GM13977 (cell line): ENCODE results near the gene APOBEC4.
A peak's percentile ranks its signal among the peaks of the same experiment; 100 is the strongest.
"Not testable (repeated sequence)": the region's sequence is repeated elsewhere in the genome, so short reads cannot be mapped to it uniquely, and the experiment has no call there.

Experiments used
- DNase-seq: peaks from one replicate; pipeline ENCODE4 v3.0.0; 2012; ENCODE audit warnings: low spot score
- in situ Hi-C: fragments of 300-500 bp; cut with MboI; formaldehyde crosslinking; loops from one replicate; pipeline ENCODE4 v1.12.0; 2022; ENCODE audit warnings: low sequenced_read_pairs, low pct_unique_long_range_greater_than_20kb, mixed read lengths, inconsistent platforms; ENCODE audit not compliant: unreplicated experiment
- TF ChIP-seq, protein P1 (sequence below): IDR thresholded peaks from 2 replicates; pipeline ENCODE4 v1.5.1; 2012; ENCODE audit warnings: mild to moderate bottlenecking, control low read depth; ENCODE audit not compliant: insufficient read depth; ENCODE audit errors: extremely low read depth, missing control alignments

The APOBEC4 gene

DNA sequence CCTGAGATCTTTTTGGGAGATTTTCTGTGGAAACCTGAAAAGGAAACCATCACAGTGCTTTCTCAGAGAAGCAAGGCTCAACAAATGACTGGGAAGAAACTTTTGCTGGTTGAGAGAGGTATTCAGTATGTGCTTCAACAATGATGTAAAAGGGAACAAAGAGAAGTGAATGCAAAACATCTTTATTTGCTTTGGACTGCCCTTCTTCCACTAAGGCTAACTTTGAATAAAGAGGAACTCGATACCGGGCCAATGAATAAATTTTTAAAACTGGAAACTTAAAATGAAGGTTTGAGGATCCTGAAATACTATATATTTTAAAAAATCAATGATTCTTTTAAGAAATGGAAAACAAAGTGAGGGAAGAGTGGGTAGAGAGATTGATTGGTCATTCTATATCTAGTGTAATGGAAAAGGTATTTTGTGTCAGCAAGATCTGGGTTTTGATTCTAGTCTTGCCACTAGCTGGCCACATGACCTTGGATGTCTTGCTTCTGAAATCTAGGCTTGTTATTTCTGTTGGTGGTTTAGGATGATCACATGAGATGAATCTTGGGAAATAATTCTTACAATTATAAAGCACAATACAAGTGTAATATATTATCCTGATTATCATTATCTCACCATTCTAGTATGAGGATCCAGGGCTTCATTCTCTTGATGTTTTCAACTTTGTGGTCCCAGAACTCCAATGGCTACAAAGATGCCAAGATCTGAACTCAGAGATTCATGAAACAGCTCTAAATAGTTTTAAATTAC, 34.6 kb upstream of the APOBEC4 start:
- in situ Hi-C loops: no loop called here
- no peak for DNase-seq
- TF ChIP-seq, protein P1, sequence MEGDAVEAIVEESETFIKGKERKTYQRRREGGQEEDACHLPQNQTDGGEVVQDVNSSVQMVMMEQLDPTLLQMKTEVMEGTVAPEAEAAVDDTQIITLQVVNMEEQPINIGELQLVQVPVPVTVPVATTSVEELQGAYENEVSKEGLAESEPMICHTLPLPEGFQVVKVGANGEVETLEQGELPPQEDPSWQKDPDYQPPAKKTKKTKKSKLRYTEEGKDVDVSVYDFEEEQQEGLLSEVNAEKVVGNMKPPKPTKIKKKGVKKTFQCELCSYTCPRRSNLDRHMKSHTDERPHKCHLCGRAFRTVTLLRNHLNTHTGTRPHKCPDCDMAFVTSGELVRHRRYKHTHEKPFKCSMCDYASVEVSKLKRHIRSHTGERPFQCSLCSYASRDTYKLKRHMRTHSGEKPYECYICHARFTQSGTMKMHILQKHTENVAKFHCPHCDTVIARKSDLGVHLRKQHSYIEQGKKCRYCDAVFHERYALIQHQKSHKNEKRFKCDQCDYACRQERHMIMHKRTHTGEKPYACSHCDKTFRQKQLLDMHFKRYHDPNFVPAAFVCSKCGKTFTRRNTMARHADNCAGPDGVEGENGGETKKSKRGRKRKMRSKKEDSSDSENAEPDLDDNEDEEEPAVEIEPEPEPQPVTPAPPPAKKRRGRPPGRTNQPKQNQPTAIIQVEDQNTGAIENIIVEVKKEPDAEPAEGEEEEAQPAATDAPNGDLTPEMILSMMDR: no peak

DNA sequence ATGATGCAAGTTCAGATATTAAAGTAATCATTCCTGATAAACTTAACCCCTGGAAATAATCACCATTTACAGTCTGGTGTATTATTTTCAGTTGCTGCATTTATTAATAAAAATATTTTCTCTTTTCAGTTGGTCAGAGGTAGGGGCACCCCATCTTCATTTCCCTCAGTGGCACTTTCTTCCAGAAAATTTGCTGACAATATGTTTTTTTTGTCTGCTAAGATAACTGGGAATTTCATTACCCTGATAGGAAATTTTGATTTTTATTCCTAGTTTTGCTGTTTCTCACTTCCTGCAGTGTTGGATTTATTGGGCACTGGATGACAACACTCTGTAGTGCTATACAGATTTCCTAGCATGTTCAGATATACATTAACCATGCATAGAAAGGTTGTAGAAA, 33.1 kb upstream of the APOBEC4 start:
- no peak for DNase-seq
- in situ Hi-C loops: no loop called here
- TF ChIP-seq, protein P1: no peak

DNA sequence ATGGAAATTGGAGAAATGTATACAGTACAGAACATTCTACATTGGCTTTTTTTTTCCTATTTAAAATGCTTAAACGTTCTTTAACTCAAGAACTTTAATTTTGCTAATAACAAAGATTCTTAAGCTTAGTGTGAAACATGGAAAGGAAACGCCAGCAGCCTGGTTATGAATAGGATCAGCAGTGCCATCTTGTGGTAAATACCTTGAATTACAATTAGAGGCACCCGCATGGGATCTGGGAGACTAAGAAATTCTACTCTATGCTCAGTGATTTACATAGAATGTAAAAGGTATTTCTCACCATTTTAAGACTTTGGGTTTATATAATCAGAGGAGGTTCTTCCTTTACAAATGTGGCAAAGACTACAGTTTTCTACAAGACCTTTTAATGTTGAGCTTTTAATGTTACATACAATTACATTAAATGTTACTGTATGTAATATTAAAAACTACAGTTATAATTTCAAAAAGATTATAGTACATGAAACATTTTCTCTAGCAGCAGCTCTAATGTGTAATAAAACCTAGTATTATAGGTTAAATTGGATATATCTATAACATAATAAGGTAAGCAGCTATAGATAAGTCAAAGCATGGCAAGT, 32.1 kb upstream of the APOBEC4 start:
- in situ Hi-C loops: no loop called here
- DNase-seq: peak; percentile 58
- TF ChIP-seq, protein P1: peak; percentile 67

DNA sequence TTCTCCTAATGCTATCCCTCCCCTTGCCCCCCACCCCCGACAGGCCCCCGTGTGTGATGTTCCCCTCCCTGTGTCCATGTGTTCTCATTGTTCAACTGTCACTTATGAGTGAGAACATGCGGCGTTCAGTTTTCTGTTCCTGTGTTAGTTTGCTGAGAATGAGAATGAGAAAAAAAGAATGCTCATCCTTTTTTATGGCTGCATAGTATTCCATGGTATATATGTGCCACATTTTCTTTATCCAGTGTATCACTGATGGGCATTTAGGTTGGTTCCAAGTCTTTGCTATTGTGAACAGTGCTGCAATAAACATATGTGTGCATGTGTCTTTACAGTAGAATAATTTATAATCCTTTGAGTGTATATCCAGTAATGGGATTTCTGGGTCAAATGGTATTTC, 26.2 kb upstream of the APOBEC4 start:
- in situ Hi-C loops: loop anchor here (10.0 kb wide), 1 partner anchor 245 kb away; no protein-coding TSS in a partner anchor
- not testable (repeated sequence) for DNase-seq

DNA sequence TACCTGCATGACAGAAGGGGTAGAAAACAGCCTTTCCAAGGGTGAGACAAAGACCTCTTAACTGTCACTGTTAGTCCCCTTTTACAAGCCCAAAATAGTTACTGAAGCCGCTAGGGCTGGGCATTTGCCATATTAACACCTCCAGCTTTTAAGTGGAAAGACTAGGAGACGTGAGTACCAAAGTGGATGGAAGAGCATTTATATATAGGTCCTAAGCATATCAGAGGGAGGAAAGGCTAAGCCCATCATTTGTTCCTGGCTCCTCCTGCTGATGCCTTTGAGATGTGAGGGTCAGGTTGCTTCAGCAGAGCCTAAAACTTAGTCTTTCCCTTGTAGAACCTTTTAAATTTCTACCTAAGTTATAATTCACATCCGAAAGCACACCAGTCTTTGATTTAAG, 25.7 kb upstream of the APOBEC4 start:
- TF ChIP-seq, protein P1: no peak
- in situ Hi-C loops: loop anchor here (10.0 kb wide), 1 partner anchor 246 kb away; no protein-coding TSS in a partner anchor
- DNase-seq: no peak

DNA sequence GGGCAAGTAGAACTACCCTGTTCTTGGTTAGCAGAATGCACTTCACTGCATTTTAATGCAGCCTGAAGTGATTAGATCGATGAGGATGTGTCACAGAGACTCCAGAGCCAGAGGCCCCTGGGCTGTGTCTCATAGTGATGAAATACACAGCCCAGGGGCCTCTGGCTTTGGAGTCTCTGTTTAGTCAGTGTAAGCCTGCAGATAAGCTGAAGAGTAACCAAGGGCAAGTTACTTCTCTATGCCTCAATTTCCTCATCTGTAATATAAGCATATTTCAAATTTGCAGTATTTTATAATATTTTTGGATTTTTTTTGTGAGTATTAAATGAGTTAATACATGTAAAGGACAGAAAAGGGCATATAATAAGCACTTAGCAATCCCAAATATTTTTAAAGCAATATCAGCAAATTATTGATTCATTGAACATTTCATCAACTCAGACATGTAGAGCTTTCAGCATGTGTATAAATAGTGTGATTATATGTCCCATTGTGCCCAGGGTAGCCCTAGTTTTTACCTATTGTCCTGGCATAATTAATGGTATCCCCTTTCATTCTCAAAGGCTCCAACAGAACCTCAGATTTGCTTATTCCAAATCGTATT, 23.6 kb upstream of the APOBEC4 start:
- in situ Hi-C loops: loop anchor here (10.0 kb wide), 1 partner anchor 248 kb away; no protein-coding TSS in a partner anchor

More for the DNA sequence above, 23.6 kb upstream of the APOBEC4 start:
- no peak for DNase-seq
- TF ChIP-seq, protein P1: no peak
